Endothelial cell of umbilical vein (primary cell): Measurements from ENCODE around the gene MOAP1.

Experiments
- CTCF ChIP-seq, 2 donors: IDR thresholded peaks; 1 replicate in 1 of 2; 2 replicates in 1 of 2; pipeline ENCODE4 v1.5.1; 2011; ENCODE audit warnings: low read length in 2 of 2, mild to moderate bottlenecking in 2 of 2, moderate library complexity in 2 of 2, control low read depth in 1 of 2, inconsistent platforms in 1 of 2, low read depth in 1 of 2; ENCODE audit not compliant: insufficient read depth in 1 of 2; ENCODE audit errors: extremely low read depth in 1 of 2
- EZH2 ChIP-seq: IDR thresholded peaks from 2 replicates; pipeline ENCODE4 v1.6.1; 2012; ENCODE audit warnings: borderline replicate concordance, low read depth, mild to moderate bottlenecking, moderate library complexity, low read length, inconsistent platforms; ENCODE audit not compliant: severe bottlenecking
- FOS ChIP-seq: IDR thresholded peaks from 2 replicates; pipeline ENCODE4 v1.6.1; 2011; ENCODE audit warnings: mild to moderate bottlenecking, low read length, moderate library complexity, borderline replicate concordance; ENCODE audit not compliant: insufficient read depth
- GATA2 ChIP-seq: IDR thresholded peaks from 2 replicates; pipeline ENCODE4 v1.7.0; 2011; ENCODE audit warnings: low read depth, mild to moderate bottlenecking, moderate library complexity, mixed read lengths, low read length; ENCODE audit not compliant: insufficient read length, insufficient read depth
- JUN ChIP-seq: IDR thresholded peaks from 2 replicates; pipeline ENCODE4 v1.6.1; 2011; ENCODE audit warnings: borderline replicate concordance, low read depth; ENCODE audit not compliant: insufficient read length, insufficient read depth
- MAX ChIP-seq: IDR thresholded peaks from 2 replicates; pipeline ENCODE4 v1.6.1; 2011; ENCODE audit not compliant: insufficient read depth, insufficient read length
- MYC ChIP-seq: IDR thresholded peaks from one replicate; pipeline ENCODE4 v1.6.1; 2011; ENCODE audit warnings: mild to moderate bottlenecking, low read depth, low read length
- POLR2A ChIP-seq: IDR thresholded peaks from 2 replicates; pipeline ENCODE4 v1.6.1; 2012; ENCODE audit warnings: low read depth, mild to moderate bottlenecking, control low read depth, low read length
- POLR2AphosphoS5 ChIP-seq: IDR thresholded peaks from 2 replicates; pipeline ENCODE4 v1.6.1; 2012; ENCODE audit warnings: low read depth, mild to moderate bottlenecking, control low read depth, low read length, moderate library complexity; ENCODE audit not compliant: insufficient read depth

GRCh38 chr14:93142854-93143652 is 41.6 kb downstream of the MOAP1 start:
- TF ChIP-seq JUN (no peak), CTCF (IDR thresholded peaks at IDR 0.05; ENCODE audit: extremely low read depth in 1 of 2, insufficient read depth in 1 of 2, low read depth in 1 of 2, low read length in 2 of 2) (no peak), EZH2 (no peak), POLR2A (no peak), POLR2AphosphoS5 (no peak), MYC (no peak), MAX (no peak), FOS (no peak), GATA2 (no peak)
